Fibroblast of villous mesenchyme (primary cell): ENCODE data around the gene RASGEF1C. TPM values are rescaled to one million over a fixed set of nuclear protein-coding genes. Genes with fewer than 3 reads are reported as not detected.

Experiments used
- DNase-seq: peaks from one replicate; pipeline ENCODE4 v3.0.0-alpha.2; 2010; ENCODE audit warnings: low read depth
- H3K4me3 ChIP-seq: 2 replicates; pipeline ENCODE4 v1.5.1; 2011; ENCODE audit warnings: low read depth, mild to moderate bottlenecking, low read length
- total RNA-seq: library from RNA; depleted of rRNA; stranded (reverse); fragments of >200 nt; gene quantifications from 2 replicates; pipeline ENCODE4 v1.2.3, GENCODE V29; 2012
- TF ChIP-seq, protein P1 (sequence below): IDR thresholded peaks from 2 replicates; pipeline ENCODE4 v1.5.1; 2012; ENCODE audit warnings: low read depth, mild to moderate bottlenecking, low read length; ENCODE audit not compliant: insufficient read depth

RASGEF1C gene
- total RNA-seq, 1 donor: not detected

DNA sequence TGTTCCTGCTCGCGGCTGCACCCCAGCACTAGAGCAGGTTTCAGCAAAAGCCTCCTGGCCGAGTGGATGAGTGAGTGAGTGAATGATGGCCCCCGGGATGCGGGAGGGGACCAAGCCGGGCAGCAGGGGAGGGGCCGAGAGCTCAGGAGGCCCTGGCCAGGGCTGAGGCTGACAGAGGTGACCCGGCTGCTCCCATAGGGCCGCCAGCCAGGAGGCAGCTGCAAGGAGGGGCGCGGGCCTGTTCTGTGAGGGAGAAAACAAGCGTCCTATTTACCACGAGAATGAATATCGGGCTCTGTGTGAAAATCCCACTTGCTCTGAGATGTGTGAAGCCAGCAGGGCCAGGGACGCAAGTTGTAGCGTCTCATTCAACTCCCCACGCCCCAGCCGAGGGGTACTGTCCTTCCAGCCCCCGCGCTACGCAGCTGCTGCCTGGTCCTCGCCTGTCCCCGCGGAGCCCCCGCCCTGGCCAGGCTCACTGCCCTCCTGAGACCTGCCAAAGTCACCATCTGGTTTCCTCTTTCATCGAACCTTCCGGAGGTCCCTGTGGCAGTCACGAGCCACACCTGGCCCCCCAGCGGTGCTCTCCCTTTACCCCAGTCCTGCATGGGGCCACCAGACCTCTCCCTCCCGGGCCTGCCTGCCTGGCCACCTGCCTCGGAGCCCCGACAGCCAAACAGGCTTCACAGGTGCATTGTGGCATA, 38.8 kb downstream of the RASGEF1C start:
- DNase-seq: no peak
- TF ChIP-seq, protein P1, sequence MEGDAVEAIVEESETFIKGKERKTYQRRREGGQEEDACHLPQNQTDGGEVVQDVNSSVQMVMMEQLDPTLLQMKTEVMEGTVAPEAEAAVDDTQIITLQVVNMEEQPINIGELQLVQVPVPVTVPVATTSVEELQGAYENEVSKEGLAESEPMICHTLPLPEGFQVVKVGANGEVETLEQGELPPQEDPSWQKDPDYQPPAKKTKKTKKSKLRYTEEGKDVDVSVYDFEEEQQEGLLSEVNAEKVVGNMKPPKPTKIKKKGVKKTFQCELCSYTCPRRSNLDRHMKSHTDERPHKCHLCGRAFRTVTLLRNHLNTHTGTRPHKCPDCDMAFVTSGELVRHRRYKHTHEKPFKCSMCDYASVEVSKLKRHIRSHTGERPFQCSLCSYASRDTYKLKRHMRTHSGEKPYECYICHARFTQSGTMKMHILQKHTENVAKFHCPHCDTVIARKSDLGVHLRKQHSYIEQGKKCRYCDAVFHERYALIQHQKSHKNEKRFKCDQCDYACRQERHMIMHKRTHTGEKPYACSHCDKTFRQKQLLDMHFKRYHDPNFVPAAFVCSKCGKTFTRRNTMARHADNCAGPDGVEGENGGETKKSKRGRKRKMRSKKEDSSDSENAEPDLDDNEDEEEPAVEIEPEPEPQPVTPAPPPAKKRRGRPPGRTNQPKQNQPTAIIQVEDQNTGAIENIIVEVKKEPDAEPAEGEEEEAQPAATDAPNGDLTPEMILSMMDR: no peak
- no peak overlapping the region for H3K4me3 ChIP-seq

GRCh38 chr5:180169248-180170105, 39.5 kb downstream of the RASGEF1C start:
- DNase-seq: no peak
- no peak overlapping the region for H3K4me3 ChIP-seq
- TF ChIP-seq, protein P1: no peak

DNA sequence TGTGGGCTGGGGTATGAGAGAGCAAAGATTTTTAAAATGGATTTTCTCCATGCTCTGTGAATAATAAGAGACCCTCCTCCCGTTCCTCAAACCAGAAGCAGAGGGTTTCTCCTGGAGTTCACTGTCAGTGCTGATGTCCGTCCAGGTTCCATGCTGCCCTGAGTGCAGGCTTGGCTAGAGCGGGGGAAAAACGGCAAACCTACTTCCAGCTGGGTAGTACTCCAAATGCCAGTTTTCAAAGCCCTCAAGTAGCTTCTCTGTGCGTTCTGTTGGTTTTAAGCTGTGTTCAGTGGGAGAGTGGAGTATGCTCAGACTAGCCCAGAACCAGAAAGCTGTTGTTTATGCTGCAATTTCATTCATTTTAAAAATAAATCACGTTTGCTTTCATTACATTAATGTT, 40.3 kb downstream of the RASGEF1C start:
- DNase-seq: no peak
- H3K4me3 ChIP-seq: no peak overlapping the region
- TF ChIP-seq, protein P1: no peak

GRCh38 chr5:180166176-180166575, 42.8 kb downstream of the RASGEF1C start:
- TF ChIP-seq, protein P1: no peak
- DNase-seq: no peak
- H3K4me3 ChIP-seq: no peak overlapping the region

- no peak overlapping the region for H3K4me3 ChIP-seq
- DNase-seq: no peak
- TF ChIP-seq, protein P1: no peak
These were observed 46.7 kb downstream of the RASGEF1C start for GRCh38 chr5:180162304-180162661.

- TF ChIP-seq, protein P1: peak; percentile 33
- DNase-seq: peak; percentile 19
These were observed 47.3 kb downstream of the RASGEF1C start for GRCh38 chr5:180161420-180162303.

More at GRCh38 chr5:180161420-180162303, 47.3 kb downstream of the RASGEF1C start:
- no peak overlapping the region for H3K4me3 ChIP-seq
